Stomach (tissue), 4 donors: Measurements from ENCODE around the gene TBX3.

Experiments
- CTCF ChIP-seq, 7 experiments: fragments of 450-650 bp in 4 of 7; fragments of 200-600 bp in 3 of 7; sonication (generic) in 3 of 7; IDR thresholded peaks; one replicate each; pipeline ENCODE4 v1.5.1; 2016 to 2019; ENCODE audit warnings: antibody characterized with exemption in 7 of 7, control low read depth in 2 of 7, mild to moderate bottlenecking in 1 of 7
- EP300 ChIP-seq: sonication (generic); formaldehyde crosslinking; IDR thresholded peaks from one replicate; pipeline ENCODE4 v1.6.1; 2017; ENCODE audit warnings: antibody characterized with exemption
- POLR2A ChIP-seq, 4 donors: fragments of 450-650 bp; IDR thresholded peaks; one replicate each; pipeline ENCODE4 v1.6.1; 2016; ENCODE audit warnings: antibody characterized with exemption in 4 of 4, control low read depth in 2 of 4, mild to moderate bottlenecking in 1 of 4, moderate library complexity in 1 of 4
- POLR2AphosphoS5 ChIP-seq, 3 donors: sonication (generic); formaldehyde crosslinking; IDR thresholded peaks; one replicate each; pipeline ENCODE4 v1.6.1; 2016; ENCODE audit warnings: antibody characterized with exemption in 3 of 3

- TF ChIP-seq CTCF (IDR thresholded peaks at IDR 0.05) = no peak
- TF ChIP-seq POLR2A (IDR thresholded peaks at IDR 0.05) = no peak
- no peak for TF ChIP-seq EP300
- TF ChIP-seq POLR2AphosphoS5 (IDR thresholded peaks at IDR 0.05) = no peak
Observed at GRCh38 chr12:114692186-114693058, 8.4 kb upstream of the TBX3 start.
